ENCODE results near the gene ZFYVE28.

DNA sequence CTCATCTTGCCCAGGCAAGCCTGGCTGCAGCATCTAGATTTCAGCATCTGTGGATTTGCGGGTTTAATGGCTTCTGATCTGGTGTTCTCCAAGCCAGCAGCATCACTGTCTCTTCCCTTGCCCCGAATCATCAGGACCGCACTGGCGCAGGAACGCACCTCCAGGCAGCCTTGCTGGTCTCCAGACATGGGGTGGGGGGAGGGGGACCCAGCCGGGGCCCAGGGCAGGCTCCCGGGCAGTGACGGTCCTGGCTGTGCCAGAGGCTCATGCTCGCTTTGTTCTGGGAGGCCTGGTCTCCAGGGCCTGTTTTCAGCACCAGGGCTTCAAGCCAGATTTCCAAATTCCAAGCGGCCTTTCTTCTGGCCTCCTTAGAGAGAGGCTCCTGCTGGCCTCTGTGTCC is 5.2 kb upstream of the ZFYVE28 start:
- TF ChIP-seq POLR2AphosphoS5 (IDR thresholded peaks at IDR 0.05) (no peak), POLR2A (IDR thresholded peaks at IDR 0.05) (no peak)
- TF ChIP-seq, protein P1, sequence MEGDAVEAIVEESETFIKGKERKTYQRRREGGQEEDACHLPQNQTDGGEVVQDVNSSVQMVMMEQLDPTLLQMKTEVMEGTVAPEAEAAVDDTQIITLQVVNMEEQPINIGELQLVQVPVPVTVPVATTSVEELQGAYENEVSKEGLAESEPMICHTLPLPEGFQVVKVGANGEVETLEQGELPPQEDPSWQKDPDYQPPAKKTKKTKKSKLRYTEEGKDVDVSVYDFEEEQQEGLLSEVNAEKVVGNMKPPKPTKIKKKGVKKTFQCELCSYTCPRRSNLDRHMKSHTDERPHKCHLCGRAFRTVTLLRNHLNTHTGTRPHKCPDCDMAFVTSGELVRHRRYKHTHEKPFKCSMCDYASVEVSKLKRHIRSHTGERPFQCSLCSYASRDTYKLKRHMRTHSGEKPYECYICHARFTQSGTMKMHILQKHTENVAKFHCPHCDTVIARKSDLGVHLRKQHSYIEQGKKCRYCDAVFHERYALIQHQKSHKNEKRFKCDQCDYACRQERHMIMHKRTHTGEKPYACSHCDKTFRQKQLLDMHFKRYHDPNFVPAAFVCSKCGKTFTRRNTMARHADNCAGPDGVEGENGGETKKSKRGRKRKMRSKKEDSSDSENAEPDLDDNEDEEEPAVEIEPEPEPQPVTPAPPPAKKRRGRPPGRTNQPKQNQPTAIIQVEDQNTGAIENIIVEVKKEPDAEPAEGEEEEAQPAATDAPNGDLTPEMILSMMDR (IDR thresholded peaks at IDR 0.05): no peak
